Caki2 (cell line): ENCODE results near the gene METTL8. TPM values are rescaled to one million over a fixed set of nuclear protein-coding genes. Genes with fewer than 3 reads are reported as not detected.
"Not testable (repeated sequence)": the region's sequence is repeated elsewhere in the genome, so short reads cannot be mapped to it uniquely, and the experiment has no call there.

Source experiments
- DNase-seq: peaks from one replicate; pipeline ENCODE4 v3.0.0-alpha.2; 2015; ENCODE audit warnings: low read depth
- in situ Hi-C: cut with HindIII; loops from 2 replicates; pipeline ENCODE4 v1.10.0; 2016; ENCODE audit warnings: low sequenced_read_pairs, low pct_unique_long_range_greater_than_20kb, mixed read lengths
- total RNA-seq: library from RNA; depleted of rRNA; stranded (reverse); fragments of >200 nt; shearing (Covaris generic); gene quantifications from 2 replicates; pipeline ENCODE4 v1.2.3, GENCODE V29; 2014; ENCODE audit warnings: low replicate concordance

The METTL8 gene
- total RNA-seq, 1 experiment from 2014 or later = 28.5 TPM

DNA sequence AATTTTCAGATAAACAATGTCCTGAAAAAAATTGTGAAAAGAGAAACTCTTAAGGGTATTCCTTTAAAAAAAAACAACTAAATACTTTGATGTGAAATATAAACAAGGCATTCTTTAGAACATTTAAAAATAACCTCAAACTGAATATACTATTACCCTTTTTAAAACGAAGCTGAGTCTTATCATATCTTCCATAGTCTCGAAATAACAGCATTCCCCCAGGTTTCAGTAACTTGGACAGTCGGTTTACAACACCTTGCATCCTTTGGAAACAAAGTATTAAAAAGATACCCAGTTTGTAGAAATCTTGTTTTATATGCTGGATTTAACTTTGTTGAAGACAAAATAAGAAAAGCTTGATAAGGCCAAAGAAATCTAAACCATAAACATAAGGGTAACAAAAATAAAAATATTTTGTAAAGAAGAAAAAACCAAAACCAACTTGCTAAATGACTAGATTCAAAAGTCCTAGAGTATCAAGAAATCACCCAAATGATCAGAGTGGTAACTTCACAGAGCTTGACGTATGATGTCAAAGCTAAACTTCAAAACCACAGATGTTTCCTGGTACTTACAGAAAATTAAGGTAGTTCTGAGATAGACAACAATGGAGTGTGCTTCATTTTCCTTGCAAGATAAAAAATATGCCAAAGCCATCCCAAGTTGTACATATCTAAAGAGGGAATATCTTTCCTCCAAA lies 107.8 kb downstream of the METTL8 start:
- in situ Hi-C loops = no loop called here
- no peak for DNase-seq

DNA sequence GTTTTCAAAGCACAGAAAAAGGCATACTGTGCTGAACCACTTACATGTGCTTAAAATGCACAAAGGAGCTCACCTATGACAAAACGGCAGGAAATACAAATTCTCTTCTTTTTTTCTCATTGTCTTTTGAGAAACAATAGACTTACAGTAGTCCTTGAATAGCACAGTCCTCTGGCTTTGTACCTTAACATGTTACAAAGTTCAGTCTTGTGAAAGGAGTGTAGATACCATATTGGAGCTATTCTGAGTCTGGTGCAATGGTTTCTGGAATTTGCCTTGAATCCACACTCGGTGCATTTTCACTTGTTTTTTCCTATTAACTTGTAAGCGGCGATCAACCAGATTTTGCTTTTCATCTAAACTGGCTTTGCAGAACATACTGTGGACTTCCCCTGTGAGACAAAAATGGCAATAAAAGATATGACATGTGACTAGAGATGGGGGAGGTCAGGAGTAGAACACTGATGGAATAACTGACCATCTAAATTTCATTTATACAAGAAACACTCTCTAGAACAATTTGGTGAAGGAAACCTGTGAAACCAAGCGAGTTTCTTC lies 109.7 kb downstream of the METTL8 start:
- in situ Hi-C loops = no loop called here
- DNase-seq = no peak

DNA sequence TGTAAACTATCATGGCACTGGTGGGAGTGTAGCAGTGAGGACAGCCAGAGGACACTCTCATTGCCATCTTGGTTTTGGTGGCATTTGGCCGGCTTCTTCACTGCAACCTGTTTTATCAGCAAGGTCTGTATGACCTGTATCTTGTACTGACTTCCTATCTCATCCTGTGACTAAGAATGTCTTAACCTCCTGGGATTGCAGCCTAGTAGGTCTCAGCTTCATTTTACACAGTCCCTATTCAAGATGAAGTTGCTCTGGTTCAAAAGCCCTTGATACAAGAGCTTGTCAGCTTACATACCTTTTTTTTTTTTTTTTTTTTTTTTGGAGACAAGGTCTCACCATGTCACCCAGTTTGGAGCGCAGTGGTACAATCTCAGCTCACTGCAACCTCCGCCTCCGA lies 110.9 kb downstream of the METTL8 start:
- in situ Hi-C loops = no loop called here
- no peak for DNase-seq

DNA sequence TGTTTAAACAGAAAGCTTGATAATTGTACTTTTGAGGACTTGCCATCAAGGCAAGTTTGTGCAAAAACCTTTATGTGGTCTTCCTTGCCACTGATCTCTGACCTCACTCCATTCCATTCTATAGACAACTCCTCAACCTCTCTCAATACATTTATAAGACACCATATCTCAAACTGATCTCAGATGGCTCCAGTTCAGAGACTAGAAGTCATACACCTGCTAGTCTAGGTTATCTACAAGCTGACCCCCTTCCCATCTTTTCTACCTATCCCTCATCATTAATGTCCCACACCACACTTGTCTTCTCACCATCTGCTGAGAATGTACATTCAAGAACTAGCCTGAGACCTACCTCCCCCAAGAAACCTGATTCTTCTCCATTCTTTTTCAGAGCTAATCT lies 113.1 kb downstream of the METTL8 start:
- in situ Hi-C loops = no loop called here
- no peak for DNase-seq

DNA sequence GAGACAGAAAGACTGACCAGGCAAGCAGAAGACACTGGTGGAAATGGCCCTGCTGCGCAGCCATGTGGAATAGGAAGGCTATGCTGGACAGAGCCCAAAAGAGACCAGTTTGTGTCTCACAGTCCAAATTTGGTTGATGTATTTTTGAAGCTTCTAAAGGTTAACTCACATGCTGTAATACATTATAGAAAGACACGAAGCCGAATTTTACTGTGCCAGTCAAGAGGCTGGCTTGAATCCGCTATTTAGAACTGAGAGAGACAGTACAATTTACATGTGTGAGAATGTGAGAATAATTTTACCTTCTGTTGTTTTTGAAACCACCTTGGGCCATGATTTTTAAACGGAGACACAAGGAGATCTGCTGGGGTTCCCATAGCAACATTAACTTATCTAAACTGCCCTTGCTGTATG lies 113.6 kb downstream of the METTL8 start:
- DNase-seq = no peak
- in situ Hi-C loops = no loop called here

DNA sequence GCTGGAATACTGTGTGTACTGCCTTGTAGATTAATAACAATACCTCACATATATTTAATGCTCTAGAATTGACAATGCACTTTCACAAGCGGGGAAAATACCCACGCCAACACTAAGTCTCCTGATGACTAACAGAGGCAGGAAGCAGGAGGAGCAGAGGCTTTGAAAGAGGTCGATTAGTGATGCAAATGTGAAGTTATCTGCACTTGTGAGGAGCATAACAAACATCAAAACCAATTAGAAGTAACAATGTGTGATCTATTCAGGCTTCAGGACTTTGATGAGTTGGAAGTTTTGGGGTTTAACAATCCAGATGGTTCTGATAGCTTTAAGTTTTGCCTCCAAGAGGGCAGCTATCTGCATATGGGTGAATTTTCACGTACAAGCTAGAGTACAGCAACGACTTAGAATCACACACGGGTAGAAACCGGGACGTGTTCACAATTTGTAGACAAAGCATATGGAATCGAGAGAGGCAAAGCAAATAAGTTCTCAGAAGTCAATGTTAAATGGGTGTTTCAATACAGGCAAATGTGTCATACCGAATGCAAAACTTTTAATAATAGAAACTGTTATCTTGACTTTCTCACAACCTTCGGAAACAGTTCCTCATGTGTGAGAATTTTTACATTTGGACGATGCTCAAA lies 114.5 kb downstream of the METTL8 start:
- no peak for DNase-seq
- in situ Hi-C loops = no loop called here

DNA sequence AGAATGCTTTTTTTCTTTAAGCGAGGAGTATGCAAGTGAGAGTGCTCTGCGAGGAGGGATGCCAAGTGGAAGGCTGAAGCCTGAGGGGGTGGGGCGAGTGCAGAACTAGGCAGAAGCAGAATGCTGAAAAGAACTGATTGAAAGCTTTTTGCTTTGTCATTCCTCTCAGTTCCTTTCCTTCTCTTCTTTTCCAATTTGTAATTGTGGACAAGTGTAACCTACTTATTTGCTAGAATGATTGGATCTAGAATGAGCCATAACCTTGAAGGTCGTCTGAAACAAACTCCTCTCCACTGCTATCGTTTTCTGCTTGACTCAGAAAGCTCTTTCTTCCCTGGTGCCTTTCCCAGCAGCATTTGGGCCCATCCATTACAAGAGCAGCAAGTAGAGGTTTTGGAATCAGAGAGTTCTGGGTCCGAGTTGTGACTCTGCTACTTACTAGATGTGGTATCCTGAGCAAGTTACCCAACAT lies 115.3 kb downstream of the METTL8 start:
- in situ Hi-C loops = no loop called here
- DNase-seq = no peak

DNA sequence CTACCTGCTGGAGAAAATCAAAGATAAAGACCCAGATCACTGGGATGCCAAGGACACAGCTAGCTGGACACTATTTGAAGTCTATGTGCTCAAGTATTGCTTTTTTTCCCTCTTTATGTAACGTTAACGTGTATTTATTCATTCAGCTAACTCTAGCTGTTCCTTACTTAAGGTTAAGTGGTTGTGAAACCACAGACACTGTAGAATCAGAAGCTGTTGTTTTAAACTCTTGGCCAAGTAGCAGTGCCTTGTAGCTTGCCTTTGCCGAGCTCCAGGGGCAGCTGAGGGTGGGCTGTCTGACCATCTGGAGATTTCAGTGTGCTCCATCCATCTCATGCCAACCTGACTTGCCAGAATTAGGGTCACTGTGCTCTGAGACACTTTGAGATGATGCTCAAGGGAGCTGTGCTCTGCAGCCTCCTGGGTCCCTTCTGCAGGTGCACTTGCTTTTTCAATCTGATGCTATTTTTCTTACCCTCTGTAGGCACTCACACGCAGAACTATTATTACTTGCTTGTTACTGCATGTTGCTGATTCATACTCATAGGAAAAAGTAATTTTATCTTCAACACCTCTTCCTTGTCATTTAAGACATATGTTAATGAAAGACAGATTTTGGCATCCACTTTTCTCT lies 116.2 kb downstream of the METTL8 start:
- in situ Hi-C loops = no loop called here
- no peak for DNase-seq

DNA sequence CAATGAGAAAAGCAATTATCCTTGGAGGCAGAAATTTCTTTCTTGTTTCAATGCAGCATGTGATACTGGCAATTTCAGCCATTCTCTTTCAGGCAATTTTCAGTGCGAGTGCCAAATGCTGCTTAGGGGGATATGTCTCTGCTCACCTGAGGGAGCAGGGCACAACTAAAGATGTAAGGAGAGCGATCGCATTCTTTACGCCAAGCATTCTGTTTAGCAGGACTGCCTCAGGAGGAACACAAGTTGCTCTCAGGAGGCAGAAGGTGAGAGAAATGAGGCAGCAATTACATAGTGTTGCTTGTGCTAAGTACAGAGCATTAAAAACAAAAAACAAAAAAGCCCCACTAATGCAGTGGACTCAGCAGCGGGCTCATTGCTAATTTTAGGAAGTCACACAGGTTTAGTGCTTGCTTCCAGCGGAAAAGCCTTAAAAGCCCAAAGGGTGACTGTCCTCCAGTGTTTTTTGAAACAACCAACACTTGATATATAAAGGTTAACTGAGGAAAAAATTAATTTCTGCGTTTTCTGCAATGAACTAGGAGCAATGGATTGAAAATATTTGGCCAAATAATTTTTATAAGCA lies 116.9 kb downstream of the METTL8 start:
- no peak for DNase-seq
- in situ Hi-C loops = no loop called here

DNA sequence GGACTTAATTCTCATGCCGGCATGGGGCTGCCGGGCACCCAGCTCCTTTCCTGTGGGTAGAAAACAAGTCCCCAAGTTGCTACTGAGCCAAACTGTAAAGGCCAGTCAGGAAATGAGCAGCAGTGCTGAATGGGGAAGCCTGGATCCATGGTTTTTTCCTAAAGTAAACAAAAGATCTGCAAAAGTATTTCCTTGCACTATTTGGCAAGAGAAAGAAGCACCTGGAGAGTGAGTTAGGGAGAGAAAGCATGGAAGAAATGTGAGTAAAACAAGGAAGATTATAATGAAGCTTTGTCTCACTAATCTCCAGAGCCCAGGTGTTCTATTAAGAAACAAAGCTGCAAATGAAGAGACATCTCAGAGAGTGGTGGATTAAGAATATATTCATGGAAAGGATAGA lies 117.6 kb downstream of the METTL8 start:
- in situ Hi-C loops = no loop called here
- DNase-seq = no peak

DNA sequence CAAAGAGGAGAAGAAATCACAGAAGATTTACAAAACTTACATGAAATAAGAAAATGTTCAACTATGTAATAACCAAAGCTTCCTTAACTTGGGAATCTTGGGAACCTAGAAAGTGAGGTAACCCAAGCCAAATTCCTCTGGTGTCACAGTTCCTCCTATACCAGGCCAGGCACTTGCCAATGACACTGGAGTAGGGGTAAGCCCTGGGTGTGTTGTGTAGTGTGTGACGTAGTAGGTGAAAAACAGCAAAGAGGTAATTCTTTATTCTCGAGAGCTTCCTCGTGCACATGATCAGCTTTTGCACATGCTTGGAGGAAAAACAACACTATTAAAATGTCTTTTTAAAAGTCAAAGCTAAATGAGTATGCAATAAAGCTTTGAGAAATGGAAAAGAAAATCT lies 118.0 kb downstream of the METTL8 start:
- in situ Hi-C loops = no loop called here
- no peak for DNase-seq

DNA sequence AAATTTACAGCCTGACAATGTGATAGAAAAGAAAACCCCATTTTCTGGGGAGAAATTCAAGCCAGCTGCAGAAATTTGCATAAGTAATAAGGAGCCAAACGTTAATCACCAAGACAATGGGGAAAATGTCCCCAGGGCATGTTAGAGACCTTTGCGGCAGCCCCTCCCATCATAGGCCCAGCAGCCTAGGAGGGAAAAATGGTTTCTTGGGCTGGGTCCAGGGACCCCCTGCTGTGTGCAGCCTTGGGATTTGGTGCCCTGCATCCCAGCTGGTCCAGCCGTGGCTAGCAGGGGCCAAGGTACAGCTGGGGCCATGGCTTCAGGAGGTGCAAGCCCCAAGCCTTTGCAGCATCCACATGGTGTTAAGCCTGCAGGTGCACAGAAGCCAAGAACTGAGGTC lies 121.6 kb downstream of the METTL8 start:
- DNase-seq, in situ Hi-C loops: not testable (repeated sequence)

DNA sequence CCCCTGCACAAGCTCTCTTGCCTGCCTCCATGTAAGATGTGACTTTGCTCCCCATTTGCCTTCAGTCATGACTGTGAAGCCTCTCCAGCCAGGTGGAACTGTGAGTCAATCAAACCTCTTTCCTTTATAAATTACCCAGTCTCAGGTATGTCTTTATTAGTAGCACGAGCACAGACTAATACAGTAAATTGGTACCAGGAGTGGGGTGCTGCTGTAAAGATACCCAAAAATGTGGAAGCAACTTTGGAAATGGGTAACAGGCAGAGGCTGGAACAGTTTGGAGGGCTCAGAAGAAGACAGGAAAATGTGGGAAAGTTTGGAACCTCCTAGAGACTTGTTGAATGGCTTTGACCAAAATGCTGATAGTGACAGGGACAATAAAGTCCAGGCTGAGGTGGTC lies 122.2 kb downstream of the METTL8 start:
- DNase-seq, in situ Hi-C loops: not testable (repeated sequence)

DNA sequence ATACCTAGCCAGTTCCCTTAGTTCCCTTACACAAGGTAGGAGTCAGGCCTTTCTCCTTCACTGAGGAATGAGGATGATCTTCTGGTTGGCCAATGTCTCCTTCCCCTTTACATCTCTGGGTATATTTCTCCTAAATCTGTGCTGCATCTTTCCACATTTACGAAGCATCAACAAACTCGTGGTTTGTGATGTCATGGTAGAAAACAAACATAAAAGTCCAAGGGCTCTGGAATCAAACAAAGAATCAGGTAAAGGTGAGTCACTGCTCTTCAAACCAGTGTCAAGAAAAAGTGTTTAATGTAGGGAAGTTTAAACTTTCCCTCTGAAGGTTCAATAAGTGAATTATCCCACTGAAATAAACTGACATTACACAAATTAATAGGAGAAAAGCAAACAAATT lies 122.9 kb downstream of the METTL8 start:
- DNase-seq = no peak
- in situ Hi-C loops = no loop called here

DNA sequence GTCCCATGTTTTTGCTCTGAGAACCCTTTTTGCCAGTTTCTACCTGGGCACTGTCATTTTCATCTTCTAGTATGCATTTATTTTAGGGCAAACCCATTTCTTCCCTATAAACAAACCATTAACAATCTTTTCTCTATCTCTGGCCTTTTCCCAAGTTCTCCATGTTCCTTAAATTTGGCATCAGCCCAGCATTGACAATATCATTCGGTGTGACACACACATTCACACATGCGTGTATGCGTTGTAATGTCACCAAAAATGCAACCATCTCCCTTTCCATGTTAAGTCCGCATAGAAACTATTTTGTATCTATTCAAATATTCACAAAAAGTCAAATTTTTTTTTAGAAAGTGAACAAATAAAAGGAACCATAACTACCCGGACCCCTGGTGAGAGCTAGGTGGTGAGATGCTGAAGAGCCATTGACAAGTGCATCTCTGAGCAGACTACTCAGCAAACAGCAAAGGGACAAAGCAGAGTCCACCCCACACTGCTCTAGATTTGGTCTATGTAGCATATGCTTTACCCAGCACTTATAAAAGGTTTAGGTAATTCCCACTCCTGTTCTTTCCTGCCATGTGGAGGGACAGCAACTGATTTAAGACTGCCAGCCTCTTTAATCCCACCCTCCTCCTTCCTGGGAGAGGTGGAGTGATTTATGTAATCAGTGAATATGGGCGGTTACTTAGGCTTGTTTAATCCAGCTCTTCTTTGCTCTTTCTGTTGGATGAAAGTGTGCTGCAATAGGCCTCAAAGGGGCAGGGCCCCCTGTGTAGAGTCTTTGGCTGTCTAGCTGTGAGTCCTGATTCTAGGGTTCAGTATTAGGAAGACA lies 124.1 kb downstream of the METTL8 start:
- in situ Hi-C loops = no loop called here
- no peak for DNase-seq

DNA sequence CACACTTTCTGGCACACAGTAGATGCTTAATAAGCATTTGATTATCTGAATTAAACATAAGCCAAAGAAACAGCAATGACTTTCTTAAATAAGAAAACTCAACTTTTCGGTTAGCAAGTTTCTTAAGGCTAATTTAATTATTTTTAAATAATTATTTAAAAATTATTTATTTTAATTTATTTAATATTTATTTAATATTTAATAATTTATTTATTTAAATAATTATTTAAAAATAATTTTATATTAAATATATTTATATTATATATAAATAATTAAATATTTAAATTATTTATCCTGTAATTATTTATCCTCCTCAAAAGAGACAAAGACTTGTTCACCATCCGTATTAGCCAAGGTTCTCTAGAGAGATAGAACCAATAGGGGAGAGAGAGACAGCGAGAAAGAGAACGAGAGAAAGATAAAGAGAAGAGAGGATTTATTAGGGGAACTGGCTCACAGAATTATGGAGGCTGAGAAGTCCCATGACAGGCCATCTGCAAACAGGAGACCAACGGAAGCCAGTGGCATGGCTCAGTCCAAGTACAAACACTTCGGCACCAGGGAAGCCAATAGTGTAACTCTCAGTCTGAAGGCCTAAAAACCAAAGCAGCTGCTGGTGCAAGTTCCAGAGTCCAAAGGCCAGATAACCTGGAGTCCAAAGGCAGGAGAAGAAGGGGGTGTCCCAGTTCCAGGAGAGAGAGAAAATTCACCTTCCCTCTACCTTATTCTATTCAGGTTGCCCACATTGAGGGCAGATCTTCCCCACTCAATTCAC lies 125.3 kb downstream of the METTL8 start:
- DNase-seq = no peak
- in situ Hi-C loops = no loop called here

DNA sequence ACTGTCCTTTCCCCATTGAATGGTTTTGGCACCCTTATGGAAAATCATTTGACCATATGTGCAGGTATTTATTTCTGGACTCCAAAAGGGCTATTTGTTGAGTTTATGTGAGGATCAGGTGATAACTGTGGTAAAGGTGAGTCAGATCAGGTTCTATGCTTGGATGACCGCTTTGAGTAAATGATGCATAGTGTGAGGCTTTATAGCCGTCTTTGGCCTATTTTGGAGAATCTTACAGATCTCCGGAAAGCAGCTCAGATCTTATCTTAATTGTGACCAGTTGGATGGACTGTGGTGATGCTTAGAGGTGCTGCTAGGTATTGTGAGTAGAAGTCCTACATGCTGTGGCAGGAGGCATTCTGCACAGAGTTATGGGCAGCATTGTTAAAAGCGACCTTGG lies 126.2 kb downstream of the METTL8 start:
- peak; percentile 35 for DNase-seq
- in situ Hi-C loops = no loop called here
